Measurements from ENCODE around the gene TMEM200A.
"Not testable (repeated sequence)": the region's sequence is repeated elsewhere in the genome, so short reads cannot be mapped to it uniquely, and the experiment has no call there.

Gene TMEM200A

GRCh38 chr6:130365166-130366106, at the start of gene TMEM200A:
TSS of gene TMEM200A (plus strand) at chr6:130366017. CDS start at chr6:130440423, 74,406 bp downstream.
- DNase-seq, result peak; percentile 22

GRCh38 chr6:130320908-130321307, 44.9 kb upstream of the TMEM200A start:
- DNase-seq, result no peak

- DNase-seq, result peak; percentile 28
These were observed 43.0 kb upstream of the TMEM200A start for GRCh38 chr6:130322673-130323268.

GRCh38 chr6:130324657-130325056, 41.2 kb upstream of the TMEM200A start:
- DNase-seq, result no peak

GRCh38 chr6:130326496-130326895, 39.3 kb upstream of the TMEM200A start:
- DNase-seq, result no peak

- DNase-seq, result no peak
These were observed 28.3 kb upstream of the TMEM200A start for GRCh38 chr6:130337534-130337933.

GRCh38 chr6:130346324-130346723, 19.5 kb upstream of the TMEM200A start:
- not testable (repeated sequence) for DNase-seq

GRCh38 chr6:130354322-130354721, 11.5 kb upstream of the TMEM200A start:
- DNase-seq, result no peak

- DNase-seq, result no peak
These were observed 10.2 kb upstream of the TMEM200A start for GRCh38 chr6:130355572-130355971.

GRCh38 chr6:130357436-130357835, 8.4 kb upstream of the TMEM200A start:
- no peak for DNase-seq

- DNase-seq, result no peak
These were observed 6.1 kb upstream of the TMEM200A start for GRCh38 chr6:130359736-130360135.

GRCh38 chr6:130362128-130362527, 3.7 kb upstream of the TMEM200A start:
- DNase-seq, result no peak

- DNase-seq, result no peak
These were observed 1.5 kb upstream of the TMEM200A start for GRCh38 chr6:130364224-130364780.

GRCh38 chr6:130366107-130367005, 539 bp downstream of the TMEM200A start:
- no peak for DNase-seq

- no peak for DNase-seq
These were observed 1.9 kb downstream of the TMEM200A start for GRCh38 chr6:130367767-130368166.

- no peak for DNase-seq
These were observed 2.8 kb downstream of the TMEM200A start for GRCh38 chr6:130368576-130368975.

GRCh38 chr6:130369831-130370230, 4.0 kb downstream of the TMEM200A start:
- DNase-seq, result no peak

GRCh38 chr6:130371921-130372420, 6.2 kb downstream of the TMEM200A start:
- DNase-seq, result no peak

GRCh38 chr6:130372786-130373185, 7.0 kb downstream of the TMEM200A start:
- DNase-seq, result no peak

GRCh38 chr6:130373992-130374391, 8.2 kb downstream of the TMEM200A start:
- no peak for DNase-seq

- DNase-seq, result no peak
These were observed 11.1 kb downstream of the TMEM200A start for GRCh38 chr6:130376936-130377335.

- DNase-seq, result no peak
These were observed 11.6 kb downstream of the TMEM200A start for GRCh38 chr6:130377371-130377770.

- no peak for DNase-seq
These were observed 12.1 kb downstream of the TMEM200A start for GRCh38 chr6:130377915-130378314.
